Fibroblast of pulmonary artery (primary cell): Measurements from ENCODE around the gene LSM7.

ENCODE experiments used
- DNase-seq: peaks from one replicate; pipeline ENCODE4 v3.0.0-alpha.2; 2010; ENCODE audit warnings: low read depth
- H3K4me3 ChIP-seq: replicated peaks from 2 replicates; pipeline ENCODE4 v1.5.1; 2011; ENCODE audit warnings: low read depth, mild to moderate bottlenecking, control low read depth, low read length, moderate library complexity
- CTCF ChIP-seq: IDR thresholded peaks from 2 replicates; pipeline ENCODE4 v1.5.1; 2011; ENCODE audit warnings: mild to moderate bottlenecking, control low read depth, low read length, inconsistent platforms; ENCODE audit errors: missing control alignments

LSM7 gene

GRCh38 chr19:2326699-2327360, 1.6 kb downstream of the LSM7 start:
- no peak for DNase-seq
- no peak overlapping the region for H3K4me3 ChIP-seq
- TF ChIP-seq CTCF = no peak

GRCh38 chr19:2325281-2326046, 2.9 kb downstream of the LSM7 start:
- no peak for TF ChIP-seq CTCF
- H3K4me3 ChIP-seq = no peak overlapping the region
- DNase-seq = no peak

- TF ChIP-seq CTCF = no peak
- DNase-seq = no peak
- H3K4me3 ChIP-seq = no peak overlapping the region
Measured at GRCh38 chr19:2324220-2324948, 4.0 kb downstream of the LSM7 start.

GRCh38 chr19:2323707-2324106, 4.7 kb downstream of the LSM7 start:
- no peak for TF ChIP-seq CTCF
- H3K4me3 ChIP-seq = no peak overlapping the region
- no peak for DNase-seq

GRCh38 chr19:2321565-2322283, 6.7 kb downstream of the LSM7 start:
- no peak for DNase-seq
- H3K4me3 ChIP-seq = no peak overlapping the region
- TF ChIP-seq CTCF = no peak

- DNase-seq = no peak
- TF ChIP-seq CTCF = no peak
- no peak overlapping the region for H3K4me3 ChIP-seq
Measured at GRCh38 chr19:2320939-2321338, 7.4 kb downstream of the LSM7 start.
